ENCODE measurements around the gene ADGRV1.

ADGRV1 gene

GRCh38 chr5:90934738-90935137, 376.1 kb downstream of the ADGRV1 start:
- DNase-seq (ENCODE audit: low read depth), result no peak
- TF ChIP-seq POLR2A (IDR thresholded peaks at IDR 0.05; ENCODE audit: extremely low read depth, insufficient read length), result no peak
- TF ChIP-seq MYC (IDR thresholded peaks at IDR 0.05; ENCODE audit: low read depth, low read length), result no peak
- TF ChIP-seq CTCF (IDR thresholded peaks at IDR 0.05; ENCODE audit: low read depth, low read length), result no peak
- TF ChIP-seq, protein P1, sequence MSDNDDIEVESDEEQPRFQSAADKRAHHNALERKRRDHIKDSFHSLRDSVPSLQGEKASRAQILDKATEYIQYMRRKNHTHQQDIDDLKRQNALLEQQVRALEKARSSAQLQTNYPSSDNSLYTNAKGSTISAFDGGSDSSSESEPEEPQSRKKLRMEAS (IDR thresholded peaks at IDR 0.05; ENCODE audit: low read depth, low read length), result no peak
- H3K4me3 ChIP-seq (ENCODE audit: low read depth, low read length), result no peak overlapping the region

DNA sequence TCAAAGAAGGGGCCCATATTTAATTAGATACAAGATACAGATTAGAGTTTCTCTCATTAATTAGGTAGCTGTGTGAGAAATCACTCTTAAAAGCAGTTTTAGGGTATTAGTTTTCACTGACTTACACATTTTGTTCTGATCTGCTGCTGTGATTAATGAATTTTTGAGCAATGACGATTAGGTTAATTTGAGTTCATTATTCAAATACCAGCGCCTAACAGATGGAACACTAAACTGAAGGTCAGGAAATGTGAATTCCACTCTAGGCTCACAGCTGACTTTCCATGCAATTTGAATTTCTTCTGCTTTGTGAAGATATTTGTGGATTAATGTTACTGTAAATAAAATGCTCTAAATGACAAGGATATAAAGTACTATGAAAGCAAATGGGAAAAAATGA, 380.6 kb downstream of the ADGRV1 start:
- no peak overlapping the region for H3K4me3 ChIP-seq (ENCODE audit: low read depth, low read length)
- TF ChIP-seq MYC (IDR thresholded peaks at IDR 0.05; ENCODE audit: low read depth, low read length), result no peak
- no peak for TF ChIP-seq CTCF (IDR thresholded peaks at IDR 0.05; ENCODE audit: low read depth, low read length)
- TF ChIP-seq, protein P1 (IDR thresholded peaks at IDR 0.05; ENCODE audit: low read depth, low read length), result no peak
- no peak for TF ChIP-seq POLR2A (IDR thresholded peaks at IDR 0.05; ENCODE audit: extremely low read depth, insufficient read length)
- no peak for DNase-seq (ENCODE audit: low read depth)

DNA sequence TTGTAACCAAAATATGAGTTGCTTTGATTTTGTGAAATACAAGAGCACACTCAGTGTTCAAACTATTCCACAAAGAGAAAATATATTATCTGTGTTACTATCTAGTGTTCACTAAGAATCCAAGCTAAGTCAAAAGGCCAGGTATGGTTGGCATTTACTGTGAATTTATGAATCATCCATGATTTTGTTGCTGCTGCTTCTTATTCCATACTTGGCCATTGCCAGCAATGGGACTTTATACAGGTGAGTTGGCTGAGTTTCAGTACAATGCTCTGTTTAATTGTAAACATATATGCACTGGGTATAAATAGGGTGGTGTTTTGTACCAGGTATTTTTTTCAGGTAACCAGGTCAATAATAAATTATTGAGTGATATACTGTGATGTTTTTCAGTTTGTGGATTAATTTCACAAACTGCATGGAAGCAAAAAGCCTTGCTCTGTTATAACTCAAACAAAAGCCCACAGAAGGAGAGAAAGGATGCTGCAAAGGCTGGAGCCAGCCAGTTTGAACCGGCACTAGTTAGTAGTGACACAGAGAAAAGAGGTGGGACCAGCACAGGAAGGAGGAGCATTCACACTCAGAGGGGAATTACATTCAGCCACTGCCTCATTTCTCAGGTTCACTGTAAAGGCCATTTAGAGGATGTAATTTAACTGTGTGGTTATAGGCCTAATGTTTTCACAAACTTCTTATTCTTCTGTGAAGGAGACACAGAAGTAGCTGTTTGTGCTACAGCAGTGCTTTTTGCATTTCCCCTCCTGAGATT, 381.8 kb downstream of the ADGRV1 start:
- no peak overlapping the region for H3K4me3 ChIP-seq (ENCODE audit: low read depth, low read length)
- no peak for TF ChIP-seq POLR2A (IDR thresholded peaks at IDR 0.05; ENCODE audit: extremely low read depth, insufficient read length)
- no peak for TF ChIP-seq CTCF (IDR thresholded peaks at IDR 0.05; ENCODE audit: low read depth, low read length)
- TF ChIP-seq MYC (IDR thresholded peaks at IDR 0.05; ENCODE audit: low read depth, low read length), result no peak
- TF ChIP-seq, protein P1 (IDR thresholded peaks at IDR 0.05; ENCODE audit: low read depth, low read length), result no peak
- no peak for DNase-seq (ENCODE audit: low read depth)

DNA sequence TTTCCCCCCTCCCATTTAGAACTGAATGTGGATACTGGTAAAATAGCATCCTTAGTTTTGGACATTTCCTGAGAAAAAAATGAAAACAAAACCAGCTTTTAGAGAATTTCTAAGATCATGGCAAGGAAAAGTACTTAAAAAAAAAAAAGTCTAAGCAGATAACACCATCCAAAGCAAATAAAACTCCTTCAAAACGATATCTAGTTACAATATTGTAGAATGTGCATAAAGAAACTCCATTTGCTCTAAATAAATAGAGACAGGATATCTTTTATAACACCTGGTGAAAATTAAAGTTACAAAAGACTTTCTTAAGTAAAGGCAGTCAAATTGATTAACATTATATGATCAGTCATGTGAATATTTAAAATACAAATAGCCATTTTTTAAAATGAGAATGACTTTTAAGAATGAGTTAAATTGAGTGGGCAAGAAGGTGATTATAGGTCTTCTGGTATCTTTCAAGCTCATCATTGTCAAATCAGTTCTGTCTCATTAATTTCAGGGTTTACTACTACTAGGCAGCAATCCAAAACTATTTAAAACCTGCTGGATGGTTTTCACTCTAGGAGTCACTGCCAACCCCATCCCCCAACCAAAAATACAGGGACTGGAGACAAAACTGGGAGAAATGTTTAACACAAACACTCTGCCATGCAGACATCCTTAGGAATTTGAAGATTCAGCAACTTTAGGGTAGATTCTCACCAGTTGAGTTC, 382.6 kb downstream of the ADGRV1 start:
- TF ChIP-seq, protein P1 (IDR thresholded peaks at IDR 0.05; ENCODE audit: low read depth, low read length), result no peak
- TF ChIP-seq CTCF (IDR thresholded peaks at IDR 0.05; ENCODE audit: low read depth, low read length) (no peak), POLR2A (IDR thresholded peaks at IDR 0.05; ENCODE audit: extremely low read depth, insufficient read length) (no peak), MYC (IDR thresholded peaks at IDR 0.05; ENCODE audit: low read depth, low read length) (no peak)
- no peak overlapping the region for H3K4me3 ChIP-seq (ENCODE audit: low read depth, low read length)
- no peak for DNase-seq (ENCODE audit: low read depth)

DNA sequence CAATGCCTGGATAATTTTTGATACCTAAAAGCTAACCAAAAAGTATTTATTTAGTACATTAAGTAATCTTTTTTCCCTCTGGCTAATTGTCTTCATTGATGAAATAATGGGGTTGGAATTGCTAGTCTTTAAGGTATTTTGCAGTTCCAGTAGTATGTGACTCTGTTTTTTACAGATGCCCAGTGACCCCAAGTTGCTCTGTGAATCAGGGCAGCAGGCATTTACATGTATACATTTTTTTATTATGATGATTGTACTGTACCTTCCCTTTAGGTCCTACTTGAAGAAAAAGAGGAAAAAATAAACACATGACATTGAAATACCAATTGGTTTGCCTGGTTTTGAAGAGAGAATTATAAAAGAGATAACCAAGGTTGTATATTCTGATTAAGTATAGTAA, 385.5 kb downstream of the ADGRV1 start:
- DNase-seq (ENCODE audit: low read depth), result no peak
- TF ChIP-seq CTCF (IDR thresholded peaks at IDR 0.05; ENCODE audit: low read depth, low read length), result no peak
- TF ChIP-seq POLR2A (IDR thresholded peaks at IDR 0.05; ENCODE audit: extremely low read depth, insufficient read length), result no peak
- no peak for TF ChIP-seq MYC (IDR thresholded peaks at IDR 0.05; ENCODE audit: low read depth, low read length)
- TF ChIP-seq, protein P1 (IDR thresholded peaks at IDR 0.05; ENCODE audit: low read depth, low read length), result no peak
- H3K4me3 ChIP-seq (ENCODE audit: low read depth, low read length), result no peak overlapping the region

Measured in NB4 (cell line).